Neural cell (in vitro differentiated cells): ENCODE results near the gene NCS1.

Experiments
- EZH2 ChIP-seq: fragments of 200-600, 300-800 bp; shearing (Covaris generic), sonication (generic); IDR thresholded peaks from 2 replicates; pipeline ENCODE4 v1.6.1; 2014; ENCODE audit warnings: antibody characterized with exemption, low read length, borderline replicate concordance, mild to moderate bottlenecking; ENCODE audit not compliant: insufficient read depth, poor library complexity, severe bottlenecking
- POLR2AphosphoS5 ChIP-seq: IDR thresholded peaks from 2 replicates; pipeline ENCODE4 v1.6.1; 2012
- TF ChIP-seq, protein P1 (sequence below): IDR thresholded peaks from 2 replicates; pipeline ENCODE4 v1.6.1; 2012; ENCODE audit warnings: borderline replicate concordance
- TF ChIP-seq, protein P2 (sequence below): fragments of 450-650 bp; IDR thresholded peaks from 2 replicates; pipeline ENCODE4 v1.5.1; 2014; ENCODE audit warnings: antibody characterized with exemption, mild to moderate bottlenecking, moderate library complexity; ENCODE audit not compliant: poor library complexity, severe bottlenecking

DNA sequence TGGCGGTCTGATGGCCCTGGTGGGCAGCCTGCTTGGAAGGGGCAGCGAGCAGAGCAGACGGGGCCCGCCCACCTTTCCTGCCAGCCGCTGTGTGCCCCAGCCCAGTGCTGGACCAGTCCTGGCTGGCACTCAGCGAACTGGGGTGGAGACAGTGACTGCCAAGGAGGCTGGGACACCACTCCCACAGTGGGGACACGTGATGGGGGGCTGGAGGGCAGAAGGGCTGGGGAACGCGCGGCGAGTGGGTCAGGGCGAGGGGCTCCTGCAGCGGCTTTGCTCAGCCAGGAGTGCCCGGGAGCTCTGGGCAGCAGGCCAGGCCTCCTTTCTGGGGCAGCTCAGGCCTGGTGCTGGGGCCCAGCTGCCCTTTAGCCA, 19.5 kb downstream of the NCS1 start:
- TF ChIP-seq, protein P1, sequence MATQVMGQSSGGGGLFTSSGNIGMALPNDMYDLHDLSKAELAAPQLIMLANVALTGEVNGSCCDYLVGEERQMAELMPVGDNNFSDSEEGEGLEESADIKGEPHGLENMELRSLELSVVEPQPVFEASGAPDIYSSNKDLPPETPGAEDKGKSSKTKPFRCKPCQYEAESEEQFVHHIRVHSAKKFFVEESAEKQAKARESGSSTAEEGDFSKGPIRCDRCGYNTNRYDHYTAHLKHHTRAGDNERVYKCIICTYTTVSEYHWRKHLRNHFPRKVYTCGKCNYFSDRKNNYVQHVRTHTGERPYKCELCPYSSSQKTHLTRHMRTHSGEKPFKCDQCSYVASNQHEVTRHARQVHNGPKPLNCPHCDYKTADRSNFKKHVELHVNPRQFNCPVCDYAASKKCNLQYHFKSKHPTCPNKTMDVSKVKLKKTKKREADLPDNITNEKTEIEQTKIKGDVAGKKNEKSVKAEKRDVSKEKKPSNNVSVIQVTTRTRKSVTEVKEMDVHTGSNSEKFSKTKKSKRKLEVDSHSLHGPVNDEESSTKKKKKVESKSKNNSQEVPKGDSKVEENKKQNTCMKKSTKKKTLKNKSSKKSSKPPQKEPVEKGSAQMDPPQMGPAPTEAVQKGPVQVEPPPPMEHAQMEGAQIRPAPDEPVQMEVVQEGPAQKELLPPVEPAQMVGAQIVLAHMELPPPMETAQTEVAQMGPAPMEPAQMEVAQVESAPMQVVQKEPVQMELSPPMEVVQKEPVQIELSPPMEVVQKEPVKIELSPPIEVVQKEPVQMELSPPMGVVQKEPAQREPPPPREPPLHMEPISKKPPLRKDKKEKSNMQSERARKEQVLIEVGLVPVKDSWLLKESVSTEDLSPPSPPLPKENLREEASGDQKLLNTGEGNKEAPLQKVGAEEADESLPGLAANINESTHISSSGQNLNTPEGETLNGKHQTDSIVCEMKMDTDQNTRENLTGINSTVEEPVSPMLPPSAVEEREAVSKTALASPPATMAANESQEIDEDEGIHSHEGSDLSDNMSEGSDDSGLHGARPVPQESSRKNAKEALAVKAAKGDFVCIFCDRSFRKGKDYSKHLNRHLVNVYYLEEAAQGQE: no peak
- TF ChIP-seq, protein P2, sequence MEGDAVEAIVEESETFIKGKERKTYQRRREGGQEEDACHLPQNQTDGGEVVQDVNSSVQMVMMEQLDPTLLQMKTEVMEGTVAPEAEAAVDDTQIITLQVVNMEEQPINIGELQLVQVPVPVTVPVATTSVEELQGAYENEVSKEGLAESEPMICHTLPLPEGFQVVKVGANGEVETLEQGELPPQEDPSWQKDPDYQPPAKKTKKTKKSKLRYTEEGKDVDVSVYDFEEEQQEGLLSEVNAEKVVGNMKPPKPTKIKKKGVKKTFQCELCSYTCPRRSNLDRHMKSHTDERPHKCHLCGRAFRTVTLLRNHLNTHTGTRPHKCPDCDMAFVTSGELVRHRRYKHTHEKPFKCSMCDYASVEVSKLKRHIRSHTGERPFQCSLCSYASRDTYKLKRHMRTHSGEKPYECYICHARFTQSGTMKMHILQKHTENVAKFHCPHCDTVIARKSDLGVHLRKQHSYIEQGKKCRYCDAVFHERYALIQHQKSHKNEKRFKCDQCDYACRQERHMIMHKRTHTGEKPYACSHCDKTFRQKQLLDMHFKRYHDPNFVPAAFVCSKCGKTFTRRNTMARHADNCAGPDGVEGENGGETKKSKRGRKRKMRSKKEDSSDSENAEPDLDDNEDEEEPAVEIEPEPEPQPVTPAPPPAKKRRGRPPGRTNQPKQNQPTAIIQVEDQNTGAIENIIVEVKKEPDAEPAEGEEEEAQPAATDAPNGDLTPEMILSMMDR: no peak
- TF ChIP-seq EZH2 (no peak), POLR2AphosphoS5 (no peak)
